ENCODE measurements around the gene SMC5.

Gene SMC5

GRCh38 chr9:70387663-70388062 is 128.9 kb downstream of the SMC5 start:
- Histone ChIP-seq H3K36me3 (replicated peaks; ENCODE audit: low read depth, low read length) (no peaks in the 10 kb centered on the region), H3K4me3 (ENCODE audit: low read length) (no peak overlapping the region), H3K9ac (ENCODE audit: low read length) (no peak overlapping the region), H3K9me3 (ENCODE audit: insufficient read depth, low read length) (no peaks in the 10 kb centered on the region), H3K27ac (ENCODE audit: low read length) (no peak overlapping the region), H3K4me1 (ENCODE audit: low read length) (no peaks in the 10 kb centered on the region), H3K79me2 (ENCODE audit: low read length) (no peaks in the 10 kb centered on the region), H4K20me1 (ENCODE audit: insufficient read depth, low read length) (no peaks in the 10 kb centered on the region), H3K4me2 (ENCODE audit: low read length) (no peak overlapping the region), H2AFZ (ENCODE audit: low read depth, low read length) (no peak overlapping the region), H3K27me3 (ENCODE audit: low read depth, low read length) (peaks cover 11% of the 10 kb centered on the region; the same call in 1 of the 2 replicates)
- TF ChIP-seq CTCF (IDR thresholded peaks at IDR 0.05; ENCODE audit: low read depth, low read length): no peak
- TF ChIP-seq EZH2phosphoT487 (IDR thresholded peaks at IDR 0.05; ENCODE audit: low read depth): no peak

- Histone ChIP-seq H2AFZ (ENCODE audit: low read depth, low read length) (no peak overlapping the region), H3K9ac (ENCODE audit: low read length) (no peak overlapping the region), H3K4me3 (ENCODE audit: low read length) (no peak overlapping the region), H4K20me1 (ENCODE audit: insufficient read depth, low read length) (no peaks in the 10 kb centered on the region), H3K27ac (ENCODE audit: low read length) (no peak overlapping the region), H3K4me1 (ENCODE audit: low read length) (no peaks in the 10 kb centered on the region), H3K27me3 (ENCODE audit: low read depth, low read length) (peaks cover 11% of the 10 kb centered on the region; the same call in 1 of the 2 replicates), H3K4me2 (ENCODE audit: low read length) (no peak overlapping the region), H3K9me3 (ENCODE audit: insufficient read depth, low read length) (no peaks in the 10 kb centered on the region), H3K36me3 (replicated peaks; ENCODE audit: low read depth, low read length) (no peaks in the 10 kb centered on the region), H3K79me2 (ENCODE audit: low read length) (no peaks in the 10 kb centered on the region)
- no peak for TF ChIP-seq CTCF (IDR thresholded peaks at IDR 0.05; ENCODE audit: low read depth, low read length)
- no peak for TF ChIP-seq EZH2phosphoT487 (IDR thresholded peaks at IDR 0.05; ENCODE audit: low read depth)
Observed at GRCh38 chr9:70389188-70389587, 130.4 kb downstream of the SMC5 start.

- Histone ChIP-seq H3K27me3 (ENCODE audit: low read depth, low read length) (peaks cover 11% of the 10 kb centered on the region; the same call in 1 of the 2 replicates), H3K9ac (ENCODE audit: low read length) (no peak overlapping the region), H3K79me2 (ENCODE audit: low read length) (no peaks in the 10 kb centered on the region), H3K4me3 (ENCODE audit: low read length) (no peak overlapping the region), H3K9me3 (ENCODE audit: insufficient read depth, low read length) (no peaks in the 10 kb centered on the region), H3K4me1 (ENCODE audit: low read length) (no peaks in the 10 kb centered on the region), H3K36me3 (replicated peaks; ENCODE audit: low read depth, low read length) (no peaks in the 10 kb centered on the region), H3K27ac (ENCODE audit: low read length) (no peak overlapping the region), H2AFZ (ENCODE audit: low read depth, low read length) (no peak overlapping the region), H4K20me1 (ENCODE audit: insufficient read depth, low read length) (no peaks in the 10 kb centered on the region), H3K4me2 (ENCODE audit: low read length) (no peak overlapping the region)
- TF ChIP-seq EZH2phosphoT487 (IDR thresholded peaks at IDR 0.05; ENCODE audit: low read depth) (no peak), CTCF (IDR thresholded peaks at IDR 0.05; ENCODE audit: low read depth, low read length) (no peak)
Observed at GRCh38 chr9:70389621-70390266, 131.0 kb downstream of the SMC5 start.

GRCh38 chr9:70390933-70391341 is 132.2 kb downstream of the SMC5 start:
- Histone ChIP-seq H3K4me1 (ENCODE audit: low read length) (no peaks in the 10 kb centered on the region), H3K9me3 (ENCODE audit: insufficient read depth, low read length) (no peaks in the 10 kb centered on the region), H4K20me1 (ENCODE audit: insufficient read depth, low read length) (no peaks in the 10 kb centered on the region), H3K79me2 (ENCODE audit: low read length) (no peaks in the 10 kb centered on the region), H3K27me3 (ENCODE audit: low read depth, low read length) (peaks cover 11% of the 10 kb centered on the region; the same call in 1 of the 2 replicates), H3K36me3 (replicated peaks; ENCODE audit: low read depth, low read length) (no peaks in the 10 kb centered on the region), H3K4me2 (ENCODE audit: low read length) (no peak overlapping the region), H2AFZ (ENCODE audit: low read depth, low read length) (no peak overlapping the region), H3K27ac (ENCODE audit: low read length) (no peak overlapping the region), H3K9ac (ENCODE audit: low read length) (no peak overlapping the region), H3K4me3 (ENCODE audit: low read length) (no peak overlapping the region)
- TF ChIP-seq CTCF (IDR thresholded peaks at IDR 0.05; ENCODE audit: low read depth, low read length): no peak
- no peak for TF ChIP-seq EZH2phosphoT487 (IDR thresholded peaks at IDR 0.05; ENCODE audit: low read depth)
